ENCODE data around the gene HOMER1. TPM values are rescaled to one million over a fixed set of nuclear protein-coding genes. Genes with fewer than 3 reads are reported as not detected.

The HOMER1 gene
- total RNA-seq, 1 experiment from 2014 or later: 12.5 TPM

- BruUV-seq (replicated peaks): no TSS peak
- POLR2A ChIA-PET (ENCODE audit: unreplicated experiment): interaction anchor here (0.7 kb wide), 1 partner anchor 21 kb away, joined by 4 read pairs; no protein-coding TSS in a partner anchor
- CTCF ChIA-PET: no interaction called here
Observed at GRCh38 chr5:79333852-79334557, 179.9 kb downstream of the HOMER1 start.

DNA sequence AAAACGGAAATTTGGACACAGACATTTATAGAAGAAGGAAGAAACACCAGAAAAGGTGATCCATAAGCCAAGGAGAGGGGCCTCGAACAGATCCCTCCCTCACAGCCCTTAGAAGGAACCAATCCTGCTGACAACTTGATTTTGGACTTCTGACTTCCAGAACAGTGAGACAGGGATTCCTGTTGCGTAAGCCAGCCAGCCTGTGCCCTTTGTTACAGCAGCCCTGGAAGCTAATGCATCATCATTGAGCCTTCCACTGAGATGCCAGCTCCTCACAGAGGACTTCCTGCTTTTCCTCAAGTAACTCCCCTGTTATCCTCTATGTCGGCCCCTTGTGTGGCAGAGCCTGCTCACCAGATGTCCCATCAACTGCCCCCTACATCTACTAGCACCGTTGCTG is 183.9 kb downstream of the HOMER1 start:
- TF ChIP-seq EZH2 (IDR thresholded peaks at IDR 0.05; ENCODE audit: low read depth): no peak
- no peak for TF ChIP-seq CTCF (conservative IDR thresholded peaks at IDR 0.05)
- Histone ChIP-seq H3F3A (ENCODE audit: insufficient read depth, low read depth) (no peaks in the 10 kb centered on the region), H3K4me1 (replicated peaks; ENCODE audit: insufficient read depth) (no peaks in the 10 kb centered on the region), H3K9me3 (ENCODE audit: insufficient read depth, low read depth) (no peaks in the 10 kb centered on the region), H2AFZ (no peak overlapping the region), H3K27ac (no peak overlapping the region), H3K9me2 (ENCODE audit: insufficient read depth) (no peaks in the 10 kb centered on the region), H3K36me3 (ENCODE audit: low read depth) (no peaks in the 10 kb centered on the region), H4K20me1 (ENCODE audit: insufficient read depth) (no peaks in the 10 kb centered on the region), H3K4me3 (no peak overlapping the region), H3K79me2 (ENCODE audit: low read depth) (no peaks in the 10 kb centered on the region), H3K4me2 (no peak overlapping the region), H3K27me3 (ENCODE audit: insufficient read depth, low read depth) (no peaks in the 10 kb centered on the region)
- ChIA-PET POLR2A (ENCODE audit: unreplicated experiment) (no interaction called here), CTCF (no interaction called here)
- intact Hi-C loops (cut with micrococcal nuclease; ENCODE audit: unreplicated experiment): no loop called here
- no peak for DNase-seq
- no TSS peak for BruUV-seq (replicated peaks)

More at GRCh38 chr5:79333852-79334557, 179.9 kb downstream of the HOMER1 start:
- Histone ChIP-seq H3K79me2 (ENCODE audit: low read depth) (no peaks in the 10 kb centered on the region), H3K4me3 (no peak overlapping the region), H3K4me1 (replicated peaks; ENCODE audit: insufficient read depth) (no peaks in the 10 kb centered on the region), H4K20me1 (ENCODE audit: insufficient read depth) (no peaks in the 10 kb centered on the region), H3K9me2 (ENCODE audit: insufficient read depth) (no peaks in the 10 kb centered on the region), H3F3A (ENCODE audit: insufficient read depth, low read depth) (no peaks in the 10 kb centered on the region), H3K9me3 (ENCODE audit: insufficient read depth, low read depth) (no peaks in the 10 kb centered on the region), H3K27ac (no peak overlapping the region), H3K27me3 (ENCODE audit: insufficient read depth, low read depth) (no peaks in the 10 kb centered on the region), H3K4me2 (no peak overlapping the region), H3K36me3 (ENCODE audit: low read depth) (no peaks in the 10 kb centered on the region), H2AFZ (no peak overlapping the region)
- TF ChIP-seq EZH2 (IDR thresholded peaks at IDR 0.05; ENCODE audit: low read depth): no peak
- TF ChIP-seq CTCF (conservative IDR thresholded peaks at IDR 0.05): no peak
- intact Hi-C loops (cut with micrococcal nuclease; ENCODE audit: unreplicated experiment): no loop called here
- no peak for DNase-seq

GRCh38 chr5:79329453-79329852 is 184.5 kb downstream of the HOMER1 start:
- H3K4me2 ChIP-seq: no peak overlapping the region
- H3K9me3 ChIP-seq (ENCODE audit: insufficient read depth, low read depth): no peaks in the 10 kb centered on the region
- no peak overlapping the region for H2AFZ ChIP-seq
- TF ChIP-seq CTCF (conservative IDR thresholded peaks at IDR 0.05) (no peak), EZH2 (IDR thresholded peaks at IDR 0.05; ENCODE audit: low read depth) (no peak)
- intact Hi-C loops (cut with micrococcal nuclease; ENCODE audit: unreplicated experiment): no loop called here
- H3K4me1 ChIP-seq (replicated peaks; ENCODE audit: insufficient read depth): no peaks in the 10 kb centered on the region
- no peak overlapping the region for H3K4me3 ChIP-seq
- POLR2A ChIA-PET (ENCODE audit: unreplicated experiment): no interaction called here
- no peaks in the 10 kb centered on the region for H3F3A ChIP-seq (ENCODE audit: insufficient read depth, low read depth)
- CTCF ChIA-PET: no interaction called here
- no peaks in the 10 kb centered on the region for H3K27me3 ChIP-seq (ENCODE audit: insufficient read depth, low read depth)
- H3K27ac ChIP-seq: no peak overlapping the region
- no peaks in the 10 kb centered on the region for H4K20me1 ChIP-seq (ENCODE audit: insufficient read depth)
- H3K9me2 ChIP-seq (ENCODE audit: insufficient read depth): no peaks in the 10 kb centered on the region
- no peaks in the 10 kb centered on the region for H3K79me2 ChIP-seq (ENCODE audit: low read depth)
- no peaks in the 10 kb centered on the region for H3K36me3 ChIP-seq (ENCODE audit: low read depth)
- DNase-seq: no peak
- BruUV-seq (replicated peaks): no TSS peak

Other genes with a start within 250 kb of the HOMER1 start
- gene TENT2, start 98.3 kb upstream of the HOMER1 start, total RNA-seq (2021): 52.7 and 64.3 TPM in 2 replicates
- 0.81 and 0.88 TPM in 2 replicates for gene CMYA5, start 175.7 kb upstream of the HOMER1 start, total RNA-seq (2021)